Stimulated activated naive CD8-positive, alpha-beta T cell treated with anti-CD3 and anti-CD28 coated beads, Interleukin-15, Interleukin-2, amounts not matched to agents 100 ng/mL and 50 ng/mL, for 24 hours (primary cell): Measurements from ENCODE around the gene MSX2.
"Not testable (repeated sequence)": the region's sequence is repeated elsewhere in the genome, so short reads cannot be mapped to it uniquely, and the experiment has no call there.

Experiments
- H3K27ac Mint-ChIP-seq: one replicate; pipeline ENCODE4 v1.8.0; 2021; ENCODE audit warnings: mild to moderate bottlenecking, mixed read lengths
- H3K27me3 Mint-ChIP-seq: one replicate; pipeline ENCODE4 v1.8.0; 2021; ENCODE audit warnings: mixed read lengths
- H3K36me3 Mint-ChIP-seq: one replicate; pipeline ENCODE4 v1.8.0; 2021; ENCODE audit warnings: low read depth, mixed read lengths
- H3K4me1 Mint-ChIP-seq: one replicate; pipeline ENCODE4 v1.8.0; 2021; ENCODE audit warnings: low read depth, mixed read lengths
- H3K4me3 Mint-ChIP-seq: one replicate; pipeline ENCODE4 v1.8.0; 2021; ENCODE audit warnings: mild to moderate bottlenecking, mixed read lengths
- H3K9me3 Mint-ChIP-seq: one replicate; pipeline ENCODE4 v1.8.0; 2021; ENCODE audit warnings: mixed read lengths

The MSX2 gene

GRCh38 chr5:174735498-174736330, 11.3 kb downstream of the MSX2 start:
- Mint-ChIP-seq H3K27ac (no peak overlapping the region), H3K4me3 (no peak overlapping the region), H3K9me3 (no peaks in the 10 kb centered on the region), H3K36me3 (no peaks in the 10 kb centered on the region), H3K4me1 (no peaks in the 10 kb centered on the region), H3K27me3 (peaks cover 74% of the 10 kb centered on the region)

- Mint-ChIP-seq H3K27ac (no peak overlapping the region), H3K4me3 (no peak overlapping the region), H3K27me3 (peaks cover 73% of the 10 kb centered on the region)
Measured at GRCh38 chr5:174736331-174736721, 11.9 kb downstream of the MSX2 start.

GRCh38 chr5:174736777-174737176, 12.4 kb downstream of the MSX2 start:
- no peak overlapping the region for H3K4me3 Mint-ChIP-seq
- no peaks in the 10 kb centered on the region for H3K4me1 Mint-ChIP-seq
- no peaks in the 10 kb centered on the region for H3K36me3 Mint-ChIP-seq

More at GRCh38 chr5:174736331-174736721, 11.9 kb downstream of the MSX2 start:
- H3K9me3 Mint-ChIP-seq, result no peaks in the 10 kb centered on the region
- no peaks in the 10 kb centered on the region for H3K4me1 Mint-ChIP-seq
- H3K36me3 Mint-ChIP-seq, result no peaks in the 10 kb centered on the region

GRCh38 chr5:174737330-174737729, 12.9 kb downstream of the MSX2 start:
- Mint-ChIP-seq H3K36me3 (no peaks in the 10 kb centered on the region), H3K27ac (no peak overlapping the region), H3K27me3 (peaks cover 68% of the 10 kb centered on the region), H3K4me1 (no peaks in the 10 kb centered on the region), H3K9me3 (no peaks in the 10 kb centered on the region), H3K4me3 (no peak overlapping the region)

More at GRCh38 chr5:174736777-174737176, 12.4 kb downstream of the MSX2 start:
- Mint-ChIP-seq H3K27ac (no peak overlapping the region), H3K9me3 (no peaks in the 10 kb centered on the region), H3K27me3 (peaks cover 69% of the 10 kb centered on the region)

- Mint-ChIP-seq H3K36me3 (no peaks in the 10 kb centered on the region), H3K4me1 (no peaks in the 10 kb centered on the region), H3K4me3 (no peak overlapping the region), H3K27ac (no peak overlapping the region), H3K27me3 (peaks cover 30% of the 10 kb centered on the region), H3K9me3 (peaks cover 4% of the 10 kb centered on the region)
Measured at GRCh38 chr5:174741352-174741751, 17.0 kb downstream of the MSX2 start.

GRCh38 chr5:174744896-174745295, 20.5 kb downstream of the MSX2 start:
- Mint-ChIP-seq H3K4me1 (no peaks in the 10 kb centered on the region), H3K4me3 (no peak overlapping the region), H3K27me3 (peaks cover 35% of the 10 kb centered on the region), H3K36me3 (no peaks in the 10 kb centered on the region), H3K9me3 (peaks cover 4% of the 10 kb centered on the region), H3K27ac (no peak overlapping the region)

GRCh38 chr5:174745590-174746103, 21.3 kb downstream of the MSX2 start:
- Mint-ChIP-seq H3K27me3 (peaks cover 37% of the 10 kb centered on the region), H3K9me3 (peaks cover 4% of the 10 kb centered on the region)

GRCh38 chr5:174750711-174751110, 26.3 kb downstream of the MSX2 start:
- no peaks in the 10 kb centered on the region for H3K9me3 Mint-ChIP-seq
- H3K36me3 Mint-ChIP-seq, result no peaks in the 10 kb centered on the region
- H3K4me1 Mint-ChIP-seq, result no peaks in the 10 kb centered on the region
- H3K4me3 Mint-ChIP-seq, result no peak overlapping the region
- peaks cover 59% of the 10 kb centered on the region for H3K27me3 Mint-ChIP-seq
- no peak overlapping the region for H3K27ac Mint-ChIP-seq

More at GRCh38 chr5:174745590-174746103, 21.3 kb downstream of the MSX2 start:
- Mint-ChIP-seq H3K27ac (no peak overlapping the region), H3K4me3 (no peak overlapping the region), H3K4me1 (no peaks in the 10 kb centered on the region), H3K36me3 (no peaks in the 10 kb centered on the region)

GRCh38 chr5:174751154-174752000, 27.0 kb downstream of the MSX2 start:
- Mint-ChIP-seq H3K9me3 (no peaks in the 10 kb centered on the region), H3K27me3 (peaks cover 59% of the 10 kb centered on the region), H3K4me3 (no peak overlapping the region), H3K36me3 (no peaks in the 10 kb centered on the region), H3K4me1 (no peaks in the 10 kb centered on the region), H3K27ac (no peak overlapping the region)

GRCh38 chr5:174752121-174752520, 27.7 kb downstream of the MSX2 start:
- Mint-ChIP-seq H3K27me3 (peaks cover 57% of the 10 kb centered on the region), H3K27ac (no peak overlapping the region), H3K4me1 (no peaks in the 10 kb centered on the region), H3K4me3 (no peak overlapping the region), H3K9me3 (no peaks in the 10 kb centered on the region), H3K36me3 (no peaks in the 10 kb centered on the region)

GRCh38 chr5:174755106-174755505, 30.7 kb downstream of the MSX2 start:
- Mint-ChIP-seq H3K4me1 (no peaks in the 10 kb centered on the region), H3K27me3 (peaks cover 32% of the 10 kb centered on the region), H3K36me3 (no peaks in the 10 kb centered on the region), H3K4me3 (no peak overlapping the region), H3K9me3 (no peaks in the 10 kb centered on the region), H3K27ac (no peak overlapping the region)

GRCh38 chr5:174759091-174759490, 34.7 kb downstream of the MSX2 start:
- Mint-ChIP-seq H3K27me3 (peaks cover 6% of the 10 kb centered on the region), H3K4me1 (no peaks in the 10 kb centered on the region), H3K4me3 (no peak overlapping the region), H3K9me3 (no peaks in the 10 kb centered on the region), H3K27ac (no peak overlapping the region), H3K36me3 (no peaks in the 10 kb centered on the region)

- no peaks in the 10 kb centered on the region for H3K36me3 Mint-ChIP-seq
- no peaks in the 10 kb centered on the region for H3K4me1 Mint-ChIP-seq
- H3K27ac Mint-ChIP-seq, result no peak overlapping the region
- no peaks in the 10 kb centered on the region for H3K9me3 Mint-ChIP-seq
- peaks cover 1% of the 10 kb centered on the region for H3K27me3 Mint-ChIP-seq
- no peak overlapping the region for H3K4me3 Mint-ChIP-seq
Measured at GRCh38 chr5:174760721-174761120, 36.3 kb downstream of the MSX2 start.

- not testable (repeated sequence) for H3K9me3 Mint-ChIP-seq, H3K4me3 Mint-ChIP-seq, H3K4me1 Mint-ChIP-seq, H3K27me3 Mint-ChIP-seq, H3K27ac Mint-ChIP-seq, H3K36me3 Mint-ChIP-seq
Measured at GRCh38 chr5:174761341-174761740, 37.0 kb downstream of the MSX2 start.

- no peaks in the 10 kb centered on the region for H3K36me3 Mint-ChIP-seq
- no peak overlapping the region for H3K27ac Mint-ChIP-seq
- H3K4me1 Mint-ChIP-seq, result no peaks in the 10 kb centered on the region
Measured at GRCh38 chr5:174764309-174764708, 39.9 kb downstream of the MSX2 start.

More at GRCh38 chr5:174764309-174764708, 39.9 kb downstream of the MSX2 start:
- Mint-ChIP-seq H3K4me3 (no peak overlapping the region), H3K9me3 (peaks cover 4% of the 10 kb centered on the region), H3K27me3 (peaks cover 4% of the 10 kb centered on the region)
